AG04450 (cell line): ENCODE data around the gene CIT. TPM values are rescaled to one million over a fixed set of nuclear protein-coding genes. Genes with fewer than 3 reads are reported as not detected.

Experiments used
- CTCF ChIA-PET: fragments of 300-600, 350-600 bp; formaldehyde crosslinking; extraction: SDS; loops from one replicate; lab custom pipeline; 2022; ENCODE audit warnings: antibody characterized with exemption, inconsistent platforms; lab: Charles Lee
- POLR2A ChIA-PET: fragments of 350-600 bp; formaldehyde crosslinking; extraction: SDS; loops from one replicate; lab custom pipeline; 2021; ENCODE audit warnings: antibody characterized with exemption, inconsistent platforms; lab: Yijun Ruan, JAX
- DNase-seq: peaks from one replicate; pipeline ENCODE4 v3.0.0-alpha.2; 2011; ENCODE audit warnings: low read depth, low spot score
- H3K27ac ChIP-seq: one replicate; pipeline ENCODE4 v1.5.1; 2012; ENCODE audit warnings: low read depth, low read length, control low read depth
- H3K27me3 ChIP-seq: one replicate; pipeline ENCODE4 v1.6.0; 2012; ENCODE audit warnings: low read length; ENCODE audit not compliant: control insufficient read depth, insufficient read depth
- H3K4me3 ChIP-seq: 2 replicates; pipeline ENCODE4 v1.5.1; 2011; ENCODE audit warnings: mild to moderate bottlenecking, low read depth, low read length, control low read depth
- H3K9me3 ChIP-seq: 2 replicates; pipeline ENCODE4 v1.5.1; 2012; ENCODE audit warnings: low read length; ENCODE audit not compliant: control insufficient read depth, insufficient read depth
- CTCF ChIP-seq: IDR thresholded peaks from 2 replicates; pipeline ENCODE4 v1.5.1; 2011; ENCODE audit warnings: low read depth, low read length, control low read depth, inconsistent platforms
- polyA plus RNA-seq: library from polyadenylated mRNA; depleted of rRNA; stranded (reverse); fragments of >200 nt; gene quantifications from 2 replicates; pipeline ENCODE4 v1.2.3, GENCODE V29; 2011

Gene CIT
- polyA plus RNA-seq, 1 experiment, result 6.0 TPM

- Histone ChIP-seq H3K9me3 (no peaks in the 10 kb centered on the region), H3K4me3 (no peak overlapping the region), H3K27ac (no peak overlapping the region), H3K27me3 (no peaks in the 10 kb centered on the region)
- POLR2A ChIA-PET, result no interaction called here
- CTCF ChIA-PET, result interaction anchor here (2.0 kb wide), 1 partner anchor 9 kb away, joined by 14 read pairs; no protein-coding TSS in a partner anchor
- TF ChIP-seq CTCF, result no peak
- no peak for DNase-seq
These were observed 104.7 kb downstream of the CIT start for GRCh38 chr12:119772431-119772830.

DNA sequence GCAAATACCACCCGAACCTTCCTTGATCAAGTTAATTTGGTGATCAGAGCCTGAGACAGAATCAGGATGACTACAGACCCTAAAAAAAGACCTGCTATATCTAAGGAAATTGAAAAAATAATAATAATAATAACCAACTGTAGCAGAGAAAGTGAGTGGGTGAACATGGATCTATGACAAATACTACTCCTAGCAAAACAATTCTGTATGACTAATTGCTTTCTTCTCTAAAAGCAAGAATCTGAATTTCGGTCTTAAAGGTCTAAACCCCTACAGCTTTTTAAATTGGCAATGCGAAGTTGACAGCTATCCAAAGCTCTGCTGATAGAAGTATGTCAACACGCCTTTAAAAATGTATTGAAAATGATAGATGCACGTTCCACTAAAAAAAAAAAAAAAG is 107.0 kb downstream of the CIT start:
- Histone ChIP-seq H3K27me3 (no peaks in the 10 kb centered on the region), H3K4me3 (no peak overlapping the region), H3K9me3 (no peaks in the 10 kb centered on the region), H3K27ac (no peak overlapping the region)
- no peak for DNase-seq
- CTCF ChIA-PET, result interaction anchor here (0.6 kb wide), 1 partner anchor 12 kb away, joined by 3 read pairs; no protein-coding TSS in a partner anchor
- no peak for TF ChIP-seq CTCF
- POLR2A ChIA-PET, result no interaction called here

DNA sequence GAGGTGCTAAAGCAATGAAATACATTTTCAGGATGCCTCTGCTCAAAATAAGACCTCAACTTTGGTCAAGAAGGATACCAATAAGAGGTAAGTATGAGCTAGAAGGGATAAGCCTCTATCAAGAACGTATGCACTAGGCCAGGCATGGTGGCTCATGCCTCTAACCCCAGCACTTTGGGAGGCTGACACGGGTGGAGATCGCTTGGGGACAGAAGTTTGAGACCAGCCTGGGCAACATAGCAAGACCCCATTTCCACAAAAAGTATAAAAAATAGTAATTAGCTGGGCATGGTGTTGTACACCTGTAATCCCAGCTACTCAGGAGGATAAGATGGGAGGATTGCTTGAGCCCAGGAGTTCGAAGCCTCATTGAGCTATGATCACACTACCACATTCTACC is 114.5 kb downstream of the CIT start:
- POLR2A ChIA-PET, result no interaction called here
- Histone ChIP-seq H3K27me3 (no peaks in the 10 kb centered on the region), H3K9me3 (no peaks in the 10 kb centered on the region), H3K4me3 (no peak overlapping the region), H3K27ac (no peak overlapping the region)
- TF ChIP-seq CTCF, result no peak
- DNase-seq, result no peak
- CTCF ChIA-PET, result interaction anchor here (2.0 kb wide), 1 partner anchor 18 kb away, joined by 13 read pairs; no protein-coding TSS in a partner anchor

GRCh38 chr12:119758722-119759121 is 118.4 kb downstream of the CIT start:
- Histone ChIP-seq H3K27ac (no peak overlapping the region), H3K27me3 (no peaks in the 10 kb centered on the region), H3K4me3 (no peak overlapping the region), H3K9me3 (no peaks in the 10 kb centered on the region)
- ChIA-PET CTCF (no interaction called here), POLR2A (no interaction called here)
- no peak for DNase-seq
- no peak for TF ChIP-seq CTCF

- H3K4me3 ChIP-seq, result no peak overlapping the region
- ChIA-PET CTCF (interaction anchor here (1.1 kb wide), 1 partner anchor 99 kb away, joined by 3 read pairs; no protein-coding TSS in a partner anchor), POLR2A (no interaction called here)
- no peaks in the 10 kb centered on the region for H3K9me3 ChIP-seq
- H3K27me3 ChIP-seq, result no peaks in the 10 kb centered on the region
- no peak for DNase-seq
- TF ChIP-seq CTCF, result no peak
- no peak overlapping the region for H3K27ac ChIP-seq
These were observed 118.9 kb downstream of the CIT start for GRCh38 chr12:119758234-119758633.
